Measurements from ENCODE around the gene FOXD1. TPM values are rescaled to one million over a fixed set of nuclear protein-coding genes. Genes with fewer than 3 reads are reported as not detected.

Gene FOXD1
- total and polyA plus RNA-seq, 2 donors (not counting 3 experiments of a cell fraction or from before 2014, with no cell fraction given): 0.06 to 0.20 TPM

- Histone ChIP-seq H2AFZ (ENCODE audit: low read depth, low read length) (no peak overlapping the region), H3K79me2 (ENCODE audit: control insufficient read depth, insufficient read depth, low read length) (no peaks in the 10 kb centered on the region), H3K9ac (replicated peaks; ENCODE audit: extremely low read depth, insufficient read depth, low read length) (no peak overlapping the region), H3K4me1 (ENCODE audit: control insufficient read depth, extremely low read depth, insufficient read depth, low read length) (no peaks in the 10 kb centered on the region), H3K4me2 (ENCODE audit: insufficient read depth, low read length) (no peak overlapping the region), H3K4me3 (replicated peaks in 1 of 3; ENCODE audit: insufficient read depth in 1 of 3, low read depth in 1 of 3, low read length in 3 of 3) (no peak overlapping the region), H3K9me3 (replicated peaks; ENCODE audit: control insufficient read depth, insufficient read depth, low read length) (no peaks in the 10 kb centered on the region), H3K36me3 (ENCODE audit: control insufficient read depth in 2 of 2, extremely low read depth in 1 of 2, insufficient read depth in 2 of 2, low read length in 2 of 2) (no peaks in the 10 kb centered on the region), H3K27ac (ENCODE audit: insufficient read depth, low read depth, low read length) (no peak overlapping the region), H3K9me1 (replicated peaks; ENCODE audit: control insufficient read depth, extremely low read depth, insufficient read depth, low read length) (no peaks in the 10 kb centered on the region), H3K27me3 (ENCODE audit: control insufficient read depth in 2 of 2, insufficient read depth in 2 of 2, low read length in 2 of 2) (peaks cover 37 to 49% of the 10 kb centered on the region in 2 experiments), H4K20me1 (replicated peaks; ENCODE audit: control insufficient read depth, extremely low read depth, insufficient read depth, low read length) (no peaks in the 10 kb centered on the region)
- BruUV-seq (replicated peaks): no TSS peak
- intact Hi-C loops (cut with micrococcal nuclease) (no loop called here), dilution Hi-C loops (cut with MboI; ENCODE audit: extremely low pct_ligation_motif_present, low sequenced_read_pairs) (no loop called here)
- CTCF ChIA-PET: interaction anchor here (3.8 kb wide), 1 partner anchor 9 kb away, joined by 13 read pairs; the partner anchor contains the start of gene BTF3
- no peak for DNase-seq (ENCODE audit: low read depth, low spot score)
- TF ChIP-seq EZH2 (IDR thresholded peaks at IDR 0.05; ENCODE audit: borderline replicate concordance, low read depth, low read length, severe bottlenecking) (no peak), MAX (IDR thresholded peaks at IDR 0.05; ENCODE audit: insufficient read depth, insufficient read length) (no peak), FOS (IDR thresholded peaks at IDR 0.05; ENCODE audit: borderline replicate concordance, insufficient read depth, low read length) (no peak)
- FAIRE-seq: no peak
- POLR2A ChIA-PET: no interaction called here
Observed at GRCh38 chr5:73488806-73489205, 40.2 kb upstream of the FOXD1 start.

- ChIA-PET POLR2A (no interaction called here), CTCF (interaction anchor here (1.2 to 3.8 kb wide), 4 partner anchors 10 to 34 kb away, joined by 3 to 13 read pairs (median 10); partner anchors contain the start of gene BTF3)
- TF ChIP-seq GATA2 (IDR thresholded peaks at IDR 0.05; ENCODE audit: insufficient read depth, insufficient read length, low read depth, low read length) (no peak), MAX (IDR thresholded peaks at IDR 0.05; ENCODE audit: insufficient read depth, insufficient read length) (no peak), EZH2 (IDR thresholded peaks at IDR 0.05; ENCODE audit: borderline replicate concordance, low read depth, low read length, severe bottlenecking) (no peak), JUN (IDR thresholded peaks at IDR 0.05; ENCODE audit: borderline replicate concordance, insufficient read depth, insufficient read length, low read depth) (no peak), POLR2A (IDR thresholded peaks at IDR 0.05; ENCODE audit: low read depth, low read length) (no peak), FOS (IDR thresholded peaks at IDR 0.05; ENCODE audit: borderline replicate concordance, insufficient read depth, low read length) (no peak), POLR2AphosphoS5 (IDR thresholded peaks at IDR 0.05; ENCODE audit: insufficient read depth, low read depth, low read length) (no peak), CTCF (IDR thresholded peaks at IDR 0.05; ENCODE audit: extremely low read depth in 1 of 2, insufficient read depth in 1 of 2, low read depth in 1 of 2, low read length in 2 of 2) (no peak), MYC (IDR thresholded peaks at IDR 0.05; ENCODE audit: low read depth, low read length) (no peak)
- Histone ChIP-seq H3K4me2 (ENCODE audit: insufficient read depth, low read length) (no peak overlapping the region), H3K4me3 (replicated peaks in 1 of 3; ENCODE audit: insufficient read depth in 1 of 3, low read depth in 1 of 3, low read length in 3 of 3) (no peak overlapping the region), H3K79me2 (ENCODE audit: control insufficient read depth, insufficient read depth, low read length) (no peaks in the 10 kb centered on the region), H3K9ac (replicated peaks; ENCODE audit: extremely low read depth, insufficient read depth, low read length) (no peak overlapping the region), H4K20me1 (replicated peaks; ENCODE audit: control insufficient read depth, extremely low read depth, insufficient read depth, low read length) (no peaks in the 10 kb centered on the region), H3K36me3 (ENCODE audit: control insufficient read depth in 2 of 2, extremely low read depth in 1 of 2, insufficient read depth in 2 of 2, low read length in 2 of 2) (no peaks in the 10 kb centered on the region), H3K27ac (ENCODE audit: insufficient read depth, low read depth, low read length) (no peak overlapping the region), H2AFZ (ENCODE audit: low read depth, low read length) (no peak overlapping the region), H3K27me3 (ENCODE audit: control insufficient read depth in 2 of 2, insufficient read depth in 2 of 2, low read length in 2 of 2) (peaks cover 35 to 46% of the 10 kb centered on the region in 2 experiments), H3K4me1 (ENCODE audit: control insufficient read depth, extremely low read depth, insufficient read depth, low read length) (no peaks in the 10 kb centered on the region), H3K9me3 (replicated peaks; ENCODE audit: control insufficient read depth, insufficient read depth, low read length) (no peaks in the 10 kb centered on the region), H3K9me1 (replicated peaks; ENCODE audit: control insufficient read depth, extremely low read depth, insufficient read depth, low read length) (no peaks in the 10 kb centered on the region)
- no TSS peak for BruUV-seq (replicated peaks)
- FAIRE-seq (no peak), DNase-seq (ENCODE audit: low read depth, low spot score) (no peak)
- dilution Hi-C loops (cut with MboI; ENCODE audit: extremely low pct_ligation_motif_present, low sequenced_read_pairs) (no loop called here), intact Hi-C loops (cut with micrococcal nuclease) (no loop called here)
Observed at GRCh38 chr5:73487815-73488214, 39.2 kb upstream of the FOXD1 start.
